GM19023 (cell line): ENCODE results near the gene FMR1NB.

Experiments used
- ATAC-seq: cut with Tn5 transposase; IDR thresholded peaks from one replicate; pipeline ENCODE4 v1.9.1; 2021; ENCODE audit warnings: mild to moderate bottlenecking, moderate library complexity; ENCODE audit not compliant: unreplicated experiment

The FMR1NB gene

GRCh38 chrX:147981038-147981752 lies at the start of gene FMR1NB:
Gene FMR1NB (plus strand): TSS chrX:147981337. CDS start chrX:147981403, 66 bp downstream.
- ATAC-seq = no peak

- no peak for ATAC-seq
Observed at GRCh38 chrX:147933815-147934214, 47.3 kb upstream of the FMR1NB start.

GRCh38 chrX:147935156-147935758 lies 45.9 kb upstream of the FMR1NB start:
- ATAC-seq = no peak

GRCh38 chrX:147945286-147945685 lies 35.9 kb upstream of the FMR1NB start:
- no peak for ATAC-seq

- no peak for ATAC-seq
Observed at GRCh38 chrX:147948531-147948930, 32.6 kb upstream of the FMR1NB start.

GRCh38 chrX:147950352-147950751 lies 30.8 kb upstream of the FMR1NB start:
- ATAC-seq = no peak

GRCh38 chrX:147953976-147954375 lies 27.2 kb upstream of the FMR1NB start:
- no peak for ATAC-seq

GRCh38 chrX:147957291-147957690 lies 23.8 kb upstream of the FMR1NB start:
- ATAC-seq = no peak

GRCh38 chrX:147958291-147958690 lies 22.8 kb upstream of the FMR1NB start:
- no peak for ATAC-seq

- ATAC-seq = no peak
Observed at GRCh38 chrX:147960722-147961121, 20.4 kb upstream of the FMR1NB start.

- no peak for ATAC-seq
Observed at GRCh38 chrX:147962476-147962875, 18.7 kb upstream of the FMR1NB start.

- no peak for ATAC-seq
Observed at GRCh38 chrX:147978931-147979330, 2.2 kb upstream of the FMR1NB start.

- no peak for ATAC-seq
Observed at GRCh38 chrX:148020329-148020728, 39.2 kb downstream of the FMR1NB start.

GRCh38 chrX:148024425-148025148 lies 43.5 kb downstream of the FMR1NB start:
- peak; percentile 75 for ATAC-seq

GRCh38 chrX:148035380-148035779 lies 54.2 kb downstream of the FMR1NB start:
- no peak for ATAC-seq

GRCh38 chrX:148037020-148037419 lies 55.9 kb downstream of the FMR1NB start:
- no peak for ATAC-seq

- ATAC-seq = no peak
Observed at GRCh38 chrX:148043271-148043855, 62.2 kb downstream of the FMR1NB start.

GRCh38 chrX:148047200-148047599 lies 66.1 kb downstream of the FMR1NB start:
- no peak for ATAC-seq

GRCh38 chrX:148049441-148049840 lies 68.3 kb downstream of the FMR1NB start:
- ATAC-seq = no peak

- ATAC-seq = no peak
Observed at GRCh38 chrX:148051973-148052372, 70.8 kb downstream of the FMR1NB start.

- no peak for ATAC-seq
Observed at GRCh38 chrX:148067285-148067684, 86.1 kb downstream of the FMR1NB start.
